Stimulated activated CD8-positive, alpha-beta memory T cell treated with anti-CD3 and anti-CD28 coated beads, Interleukin-7, amount 100 ng/mL, for 24 hours (primary cell): Measurements from ENCODE around the gene RNU1-3.
"Not testable (repeated sequence)": the region's sequence is repeated elsewhere in the genome, so short reads cannot be mapped to it uniquely, and the experiment has no call there.

Source experiments
- DNase-seq: peaks from one replicate; pipeline ENCODE4 v3.0.0-alpha.2; 2020; ENCODE audit warnings: low read depth

Gene RNU1-3

GRCh38 chr1:16637941-16638778 is 28.6 kb downstream of the RNU1-3 start:
- DNase-seq = not testable (repeated sequence)

- DNase-seq = not testable (repeated sequence)
Measured at GRCh38 chr1:16636551-16637195, 30.1 kb downstream of the RNU1-3 start.

- DNase-seq = not testable (repeated sequence)
Measured at GRCh38 chr1:16635959-16636358, 30.8 kb downstream of the RNU1-3 start.

GRCh38 chr1:16633540-16634282 is 33.0 kb downstream of the RNU1-3 start:
- DNase-seq = not testable (repeated sequence)

GRCh38 chr1:16632044-16632850 is 34.5 kb downstream of the RNU1-3 start:
- not testable (repeated sequence) for DNase-seq

GRCh38 chr1:16631248-16632043 is 35.3 kb downstream of the RNU1-3 start:
- no peak for DNase-seq

- DNase-seq = no peak
Measured at GRCh38 chr1:16630661-16631247, 36.0 kb downstream of the RNU1-3 start.

- DNase-seq = not testable (repeated sequence)
Measured at GRCh38 chr1:16629916-16630530, 36.7 kb downstream of the RNU1-3 start.

GRCh38 chr1:16628361-16629111 is 38.2 kb downstream of the RNU1-3 start:
- no peak for DNase-seq

GRCh38 chr1:16626409-16626983 is 40.3 kb downstream of the RNU1-3 start:
- DNase-seq = not testable (repeated sequence)

- no peak for DNase-seq
Measured at GRCh38 chr1:16625497-16626408, 41.0 kb downstream of the RNU1-3 start.

- DNase-seq = not testable (repeated sequence)
Measured at GRCh38 chr1:16623812-16624719, 42.7 kb downstream of the RNU1-3 start.

GRCh38 chr1:16623337-16623736 is 43.4 kb downstream of the RNU1-3 start:
- DNase-seq = not testable (repeated sequence)

- not testable (repeated sequence) for DNase-seq
Measured at GRCh38 chr1:16621681-16622315, 45.0 kb downstream of the RNU1-3 start.

GRCh38 chr1:16621300-16621658 is 45.5 kb downstream of the RNU1-3 start:
- DNase-seq = no peak

GRCh38 chr1:16619803-16620501 is 46.8 kb downstream of the RNU1-3 start:
- not testable (repeated sequence) for DNase-seq
